Measurements from ENCODE around the gene TENM4. TPM values are rescaled to one million over a fixed set of nuclear protein-coding genes. Genes with fewer than 3 reads are reported as not detected.

The TENM4 gene
- total RNA-seq, 1 donor from 2014 or later, result 5.1 TPM

DNA sequence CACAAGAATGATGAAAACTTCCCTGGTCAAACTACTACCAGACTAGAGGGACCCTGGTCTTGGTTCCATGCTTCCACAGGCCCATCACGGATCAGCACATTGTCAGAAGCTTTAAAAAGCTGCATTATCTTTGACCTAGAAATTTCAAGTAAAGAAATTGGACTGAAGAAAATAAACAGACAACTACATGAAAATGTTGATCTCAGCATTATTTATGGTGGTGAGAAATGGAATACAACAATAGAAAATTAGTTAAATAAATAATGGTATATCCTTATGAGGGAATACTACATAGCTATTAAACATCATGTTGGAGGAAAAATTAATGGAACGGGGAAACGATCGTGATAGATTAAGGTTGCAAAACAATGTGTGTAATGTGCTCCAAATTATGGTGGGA, 13.7 kb downstream of the TENM4 start:
- Histone ChIP-seq H3K4me1 (no peaks in the 10 kb centered on the region), H3K27ac (no peak overlapping the region), H2AFZ (replicated peaks) (no peak overlapping the region), H3K9ac (no peak overlapping the region), H3K79me2 (ENCODE audit: low read depth) (no peaks in the 10 kb centered on the region), H3K4me2 (no peak overlapping the region), H3F3A (ENCODE audit: low read depth) (no peaks in the 10 kb centered on the region), H3K36me3 (no peaks in the 10 kb centered on the region), H3K9me3 (ENCODE audit: low read depth) (no peaks in the 10 kb centered on the region), H3K27me3 (no peaks in the 10 kb centered on the region), H3K4me3 (no peak overlapping the region), H4K20me1 (ENCODE audit: low read depth) (no peaks in the 10 kb centered on the region)
- H3K27ac Mint-ChIP-seq, result no peak overlapping the region
- H3K27me3 Mint-ChIP-seq (ENCODE audit: insufficient read depth, low read depth), result no peaks in the 10 kb centered on the region
- peaks cover 11% of the 10 kb centered on the region for H3K4me1 Mint-ChIP-seq
- no peak for DNase-seq (ENCODE audit: low spot score)
- H3K4me3 Mint-ChIP-seq, result no peak overlapping the region
- peaks cover 16% of the 10 kb centered on the region for H3K36me3 Mint-ChIP-seq
- no peaks in the 10 kb centered on the region for H3K9me3 Mint-ChIP-seq
- TF ChIP-seq EZH2 (IDR thresholded peaks at IDR 0.05), result no peak
- TF ChIP-seq EZH2phosphoT487 (IDR thresholded peaks at IDR 0.05), result no peak
- TF ChIP-seq, protein P1, sequence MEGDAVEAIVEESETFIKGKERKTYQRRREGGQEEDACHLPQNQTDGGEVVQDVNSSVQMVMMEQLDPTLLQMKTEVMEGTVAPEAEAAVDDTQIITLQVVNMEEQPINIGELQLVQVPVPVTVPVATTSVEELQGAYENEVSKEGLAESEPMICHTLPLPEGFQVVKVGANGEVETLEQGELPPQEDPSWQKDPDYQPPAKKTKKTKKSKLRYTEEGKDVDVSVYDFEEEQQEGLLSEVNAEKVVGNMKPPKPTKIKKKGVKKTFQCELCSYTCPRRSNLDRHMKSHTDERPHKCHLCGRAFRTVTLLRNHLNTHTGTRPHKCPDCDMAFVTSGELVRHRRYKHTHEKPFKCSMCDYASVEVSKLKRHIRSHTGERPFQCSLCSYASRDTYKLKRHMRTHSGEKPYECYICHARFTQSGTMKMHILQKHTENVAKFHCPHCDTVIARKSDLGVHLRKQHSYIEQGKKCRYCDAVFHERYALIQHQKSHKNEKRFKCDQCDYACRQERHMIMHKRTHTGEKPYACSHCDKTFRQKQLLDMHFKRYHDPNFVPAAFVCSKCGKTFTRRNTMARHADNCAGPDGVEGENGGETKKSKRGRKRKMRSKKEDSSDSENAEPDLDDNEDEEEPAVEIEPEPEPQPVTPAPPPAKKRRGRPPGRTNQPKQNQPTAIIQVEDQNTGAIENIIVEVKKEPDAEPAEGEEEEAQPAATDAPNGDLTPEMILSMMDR (IDR thresholded peaks at IDR 0.05), result no peak

DNA sequence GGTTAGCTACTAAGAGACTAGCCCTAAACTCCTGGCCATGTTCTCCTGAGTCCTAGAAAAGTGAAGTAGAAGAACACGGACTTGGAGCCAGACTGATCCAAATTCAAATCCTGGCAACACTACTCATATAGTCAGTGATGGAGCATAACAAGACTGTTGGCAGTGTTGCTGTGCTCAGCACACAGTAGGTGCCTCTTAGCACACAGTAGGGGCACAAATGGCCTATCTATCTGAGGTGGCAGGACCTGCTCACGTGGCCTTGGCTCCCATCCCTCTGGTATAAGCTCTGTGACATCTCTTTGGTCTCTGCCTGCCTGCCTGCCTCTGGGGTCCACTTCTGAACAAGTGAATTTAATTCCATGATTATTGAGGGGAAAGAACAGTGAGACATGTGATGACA, 15.4 kb downstream of the TENM4 start:
- Histone ChIP-seq H3K27me3 (no peaks in the 10 kb centered on the region), H3K27ac (no peak overlapping the region), H3K4me3 (no peak overlapping the region), H3K9ac (no peak overlapping the region), H3K9me3 (ENCODE audit: low read depth) (no peaks in the 10 kb centered on the region), H3F3A (ENCODE audit: low read depth) (no peaks in the 10 kb centered on the region), H4K20me1 (ENCODE audit: low read depth) (no peaks in the 10 kb centered on the region), H2AFZ (replicated peaks) (no peak overlapping the region), H3K4me1 (no peaks in the 10 kb centered on the region), H3K36me3 (no peaks in the 10 kb centered on the region), H3K79me2 (ENCODE audit: low read depth) (no peaks in the 10 kb centered on the region), H3K4me2 (no peak overlapping the region)
- no peaks in the 10 kb centered on the region for H3K27me3 Mint-ChIP-seq (ENCODE audit: insufficient read depth, low read depth)
- no peak for DNase-seq (ENCODE audit: low spot score)
- peaks cover 20% of the 10 kb centered on the region for H3K4me1 Mint-ChIP-seq
- H3K27ac Mint-ChIP-seq, result no peak overlapping the region
- no peaks in the 10 kb centered on the region for H3K9me3 Mint-ChIP-seq
- peaks cover 8% of the 10 kb centered on the region for H3K36me3 Mint-ChIP-seq
- no peak overlapping the region for H3K4me3 Mint-ChIP-seq
- TF ChIP-seq, protein P1 (IDR thresholded peaks at IDR 0.05), result no peak
- TF ChIP-seq EZH2phosphoT487 (IDR thresholded peaks at IDR 0.05), result no peak
- TF ChIP-seq EZH2 (IDR thresholded peaks at IDR 0.05), result no peak

DNA sequence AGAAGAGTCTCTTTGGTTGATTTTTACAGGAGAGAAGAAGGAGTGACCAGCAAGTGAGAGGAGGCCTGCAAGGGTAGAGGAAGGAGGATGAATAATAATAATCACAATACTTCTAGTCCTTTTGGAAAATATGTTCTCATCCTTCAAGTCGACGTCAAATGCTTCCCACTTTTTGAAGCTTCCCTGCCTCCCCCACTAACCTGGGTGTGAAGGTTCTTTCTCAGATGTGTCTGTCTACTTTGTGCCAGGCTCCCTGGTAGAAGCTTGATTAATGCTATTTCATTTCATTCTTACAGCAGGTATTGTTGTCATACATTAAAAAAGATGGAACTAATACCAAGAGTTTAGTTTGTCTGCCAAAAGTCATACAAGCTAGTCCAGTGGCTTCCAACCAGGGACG, 17.1 kb downstream of the TENM4 start:
- H3K27ac ChIP-seq, result no peak overlapping the region
- Mint-ChIP-seq H3K9me3 (no peaks in the 10 kb centered on the region), H3K36me3 (peaks cover 6% of the 10 kb centered on the region), H3K4me3 (no peak overlapping the region), H3K27ac (no peak overlapping the region), H3K27me3 (ENCODE audit: insufficient read depth, low read depth) (no peaks in the 10 kb centered on the region), H3K4me1 (peaks cover 20% of the 10 kb centered on the region)
- no peak overlapping the region for H3K4me2 ChIP-seq
- no peaks in the 10 kb centered on the region for H3K79me2 ChIP-seq (ENCODE audit: low read depth)
- no peaks in the 10 kb centered on the region for H4K20me1 ChIP-seq (ENCODE audit: low read depth)
- H3K9me3 ChIP-seq (ENCODE audit: low read depth), result no peaks in the 10 kb centered on the region
- H3K36me3 ChIP-seq, result no peaks in the 10 kb centered on the region
- H2AFZ ChIP-seq (replicated peaks), result no peak overlapping the region
- no peak overlapping the region for H3K4me3 ChIP-seq
- no peak overlapping the region for H3K9ac ChIP-seq
- H3F3A ChIP-seq (ENCODE audit: low read depth), result no peaks in the 10 kb centered on the region
- TF ChIP-seq EZH2 (IDR thresholded peaks at IDR 0.05), result no peak
- TF ChIP-seq, protein P1 (IDR thresholded peaks at IDR 0.05), result no peak
- no peak for TF ChIP-seq EZH2phosphoT487 (IDR thresholded peaks at IDR 0.05)
- no peaks in the 10 kb centered on the region for H3K27me3 ChIP-seq
- no peaks in the 10 kb centered on the region for H3K4me1 ChIP-seq
- no peak for DNase-seq (ENCODE audit: low spot score)

All from neural progenitor cell (in vitro differentiated cells).